ENCODE measurements around the gene TRIM54.
"Not testable (repeated sequence)": the region's sequence is repeated elsewhere in the genome, so short reads cannot be mapped to it uniquely, and the experiment has no call there.

The TRIM54 gene

DNA sequence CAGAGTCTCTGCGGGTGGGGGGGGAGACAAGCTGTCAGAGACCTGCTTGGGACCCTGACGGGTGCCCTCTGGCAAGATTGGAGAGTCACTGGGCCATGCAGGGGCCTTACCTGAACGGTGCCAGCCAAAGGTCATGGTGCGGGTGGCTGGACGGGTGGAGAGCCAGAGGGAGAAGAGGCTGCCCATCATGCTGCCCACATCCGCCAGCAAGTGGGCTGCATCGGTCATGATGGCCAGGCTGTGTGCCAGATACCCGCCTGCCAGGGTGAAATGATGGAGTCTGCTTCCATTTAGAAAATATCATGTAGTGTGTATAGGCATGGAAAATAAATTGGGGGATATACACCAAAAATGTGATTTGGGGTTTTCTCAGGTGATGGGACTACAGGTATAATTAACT lies 24.2 kb upstream of the TRIM54 start:
- DNase-seq, result no peak

DNA sequence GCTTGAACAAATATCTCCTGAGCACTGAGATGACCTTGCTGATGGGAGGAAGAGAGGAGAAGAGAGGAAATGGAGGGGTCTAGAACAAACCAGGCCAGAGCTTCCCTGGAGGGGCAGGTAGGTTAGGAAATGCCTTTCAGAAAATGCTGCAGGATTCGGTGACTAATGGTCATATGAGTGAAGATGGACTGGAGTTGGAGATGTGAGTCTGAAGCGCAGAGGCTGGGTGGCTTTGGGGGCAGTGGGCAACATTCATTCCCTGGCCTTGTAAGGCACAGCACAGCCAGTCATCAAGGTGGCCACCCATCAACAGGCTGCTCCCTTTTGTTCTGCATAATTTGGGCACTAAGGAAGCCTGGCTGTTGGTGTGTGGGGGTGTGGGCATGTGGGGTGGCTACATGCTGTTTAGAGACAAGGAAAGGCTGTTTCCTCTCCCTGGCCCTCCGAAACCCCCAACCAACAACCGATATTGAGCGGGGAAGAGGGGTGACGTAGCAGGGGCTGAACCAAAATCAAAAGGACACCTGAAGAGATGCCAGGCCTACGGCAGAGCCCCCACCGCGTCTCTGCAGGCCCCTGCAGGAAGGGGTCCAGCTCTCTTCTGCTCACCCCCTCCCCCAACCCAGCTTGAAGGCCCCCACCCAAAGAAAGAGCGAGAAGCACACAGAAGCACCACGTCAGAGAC lies 20.8 kb upstream of the TRIM54 start:
- DNase-seq, result no peak

DNA sequence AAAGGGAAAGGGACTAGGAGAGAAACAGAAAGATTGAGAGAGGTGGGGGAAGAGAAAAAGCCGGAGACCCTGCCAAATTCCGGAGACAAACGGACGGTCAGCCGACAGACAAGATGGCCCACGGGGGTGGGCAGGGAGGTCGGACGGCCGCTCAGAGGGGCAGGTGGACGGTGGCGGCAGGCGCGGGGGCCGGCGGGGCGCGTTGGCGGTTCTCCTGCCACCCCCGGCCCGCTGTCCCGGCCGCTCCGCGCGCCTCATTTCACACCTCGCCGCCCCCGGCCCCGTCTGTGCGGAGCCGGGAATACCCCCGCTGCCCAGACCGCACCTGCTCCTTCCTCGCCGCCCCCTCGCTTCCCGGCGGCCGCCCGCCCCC lies 20.3 kb upstream of the TRIM54 start:
- no peak for DNase-seq

DNA sequence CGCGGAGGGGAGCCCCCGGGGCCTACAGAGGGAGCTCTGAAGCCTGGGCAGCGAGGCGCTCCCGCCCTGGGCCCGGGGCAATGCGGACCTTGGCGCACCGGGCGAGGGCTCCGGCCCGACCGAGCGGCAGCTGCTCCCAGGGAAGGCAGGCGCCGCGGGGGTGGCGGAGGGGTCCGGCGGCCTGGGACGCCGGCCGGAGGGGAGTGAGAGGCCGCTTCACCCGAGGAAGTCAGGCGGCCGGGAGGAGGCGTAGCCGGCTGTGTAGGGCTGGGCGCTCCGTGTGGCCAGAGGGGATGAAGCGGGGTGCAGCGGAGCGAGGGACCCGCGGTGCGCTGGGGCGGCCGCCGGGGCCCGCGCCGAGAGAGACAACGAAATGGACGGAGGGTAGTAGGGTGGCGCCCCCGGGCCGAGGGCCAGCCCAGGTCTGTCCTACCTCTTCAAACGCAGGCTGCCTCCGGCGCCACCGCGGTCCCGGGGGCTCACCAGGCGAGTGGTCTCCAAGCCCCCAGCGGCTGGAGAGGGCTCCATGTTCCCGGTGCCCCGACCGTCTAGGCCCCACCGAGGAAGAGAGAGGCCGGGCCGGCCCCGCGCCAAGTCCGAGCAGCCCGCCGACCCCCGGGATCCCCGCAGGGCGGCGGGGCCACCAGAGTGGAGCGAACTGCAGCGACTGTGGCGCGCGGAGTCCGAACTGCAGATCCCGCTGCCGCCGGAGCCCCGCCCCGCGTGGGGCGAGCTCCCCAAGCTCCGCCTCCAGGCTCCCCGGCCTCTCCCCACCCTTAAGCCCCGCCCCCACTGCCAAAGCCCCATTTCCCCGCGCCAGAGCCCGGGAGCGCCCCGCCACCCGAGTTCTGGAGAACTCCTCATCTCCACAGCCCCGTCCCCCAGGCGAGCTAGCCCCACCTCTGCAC lies 19.6 kb upstream of the TRIM54 start, which contains the start of gene SLC30A3:
Gene SLC30A3 (minus strand): TSS at position 669 of the 908 bp plus-strand sequence. CDS start 141 bp downstream, at position 528.
- DNase-seq, result no peak

DNA sequence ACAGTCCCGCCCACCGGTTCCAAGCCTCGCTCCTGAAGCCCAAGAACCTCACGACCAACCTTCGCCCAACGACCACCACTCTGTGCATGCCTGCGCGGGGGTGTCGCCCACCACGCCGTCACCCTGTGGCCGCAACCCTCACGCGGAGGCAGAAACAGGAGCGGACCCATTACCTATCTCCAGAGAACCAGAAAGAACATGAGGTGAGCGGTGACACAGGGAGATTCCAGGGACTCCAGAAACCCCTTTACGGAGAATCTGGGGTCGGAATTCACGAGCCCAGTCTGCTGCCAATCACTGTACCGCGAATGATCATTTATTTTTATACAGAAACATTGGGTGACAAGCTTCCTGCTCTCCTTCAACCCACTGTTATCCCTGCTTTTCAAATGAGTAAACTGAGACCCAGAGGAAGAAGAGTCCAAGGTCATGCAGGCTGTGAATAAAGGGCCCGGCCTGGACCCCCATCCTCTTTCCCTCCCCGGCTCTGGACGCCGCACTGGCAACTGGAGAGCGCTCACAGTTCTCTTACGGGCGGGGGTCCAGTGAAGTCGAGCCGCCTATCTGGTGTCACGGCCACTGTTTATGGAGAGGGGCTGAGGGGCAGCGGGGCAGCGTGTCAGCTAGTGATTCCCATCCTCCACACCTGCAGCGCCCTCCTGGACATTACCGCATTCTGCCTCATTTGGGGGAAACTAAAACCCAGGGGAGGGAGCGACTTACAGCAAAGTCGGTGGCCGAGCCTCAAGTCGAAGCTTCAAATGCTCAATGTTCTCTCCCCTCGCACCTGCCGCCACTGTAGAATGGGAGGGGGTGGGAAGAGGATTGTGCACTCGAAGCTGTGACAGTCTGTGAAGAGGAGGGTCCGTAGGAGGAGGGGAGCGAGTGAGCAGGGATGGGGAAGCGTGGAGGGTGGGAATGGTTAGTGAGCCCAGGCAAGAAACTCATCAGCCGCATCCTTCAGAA lies 18.7 kb upstream of the TRIM54 start:
- DNase-seq, result no peak

DNA sequence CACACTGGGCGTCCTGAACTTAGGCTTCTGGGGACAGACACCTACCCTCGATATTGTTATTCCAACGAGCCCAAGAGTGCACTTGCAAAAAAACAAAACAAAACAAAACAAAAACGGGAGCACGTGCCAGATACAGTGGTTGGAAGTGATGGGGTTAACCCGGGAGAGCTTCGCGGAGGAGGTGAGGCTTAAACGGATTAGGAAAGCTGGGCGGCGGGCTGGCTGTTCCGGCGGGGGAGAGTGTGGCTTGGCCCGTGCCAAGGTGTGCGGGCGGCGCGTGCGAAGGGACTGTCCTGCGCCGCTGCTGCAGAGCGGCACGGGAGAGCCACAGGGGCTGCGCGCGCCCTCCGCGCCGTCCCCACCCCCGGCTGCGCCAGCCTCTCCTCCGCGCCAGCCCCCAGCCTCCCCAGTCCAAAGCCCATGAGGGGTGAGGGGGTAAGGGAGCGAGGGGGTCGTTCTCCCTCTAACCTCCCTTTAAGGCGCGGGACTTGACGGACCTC lies 17.9 kb upstream of the TRIM54 start:
- no peak for DNase-seq

DNA sequence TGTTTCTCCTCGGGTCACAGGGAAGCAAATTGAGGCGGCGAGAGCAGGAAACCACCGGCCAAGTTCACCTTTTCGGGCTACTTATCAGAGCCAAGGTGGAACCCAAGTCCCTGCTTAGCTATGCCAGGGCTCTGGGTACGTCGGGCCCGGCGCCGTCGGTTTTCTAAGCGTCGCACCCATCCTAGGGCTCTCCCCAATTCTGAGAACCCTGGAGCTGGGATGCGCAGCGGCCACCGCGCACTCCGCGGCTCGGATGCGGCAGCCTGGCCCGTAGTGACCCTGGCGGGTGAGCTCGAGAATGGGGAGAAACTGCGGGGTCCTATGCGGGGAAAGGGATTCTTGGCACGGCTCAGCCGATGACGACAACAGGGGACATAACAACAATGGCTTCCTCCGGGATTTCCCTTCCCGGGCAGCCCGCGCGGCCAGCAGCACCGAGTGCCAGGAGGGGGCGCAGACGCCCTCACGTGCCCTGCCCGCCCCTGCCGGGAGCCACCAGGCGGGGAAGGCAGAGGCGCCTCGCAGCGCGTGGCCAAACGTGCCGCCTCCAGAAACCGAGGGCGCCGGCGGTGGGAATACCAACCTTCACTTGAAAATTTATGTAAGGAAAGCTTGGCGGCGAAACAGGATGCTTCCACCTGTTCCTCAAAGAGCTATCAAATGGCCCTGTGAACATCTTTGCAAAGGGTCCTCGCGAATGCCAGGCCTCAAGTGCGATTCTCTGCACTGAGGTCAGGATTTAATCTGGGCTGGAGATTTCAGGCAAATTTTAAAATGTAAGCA lies 17.3 kb upstream of the TRIM54 start:
- DNase-seq, result no peak

DNA sequence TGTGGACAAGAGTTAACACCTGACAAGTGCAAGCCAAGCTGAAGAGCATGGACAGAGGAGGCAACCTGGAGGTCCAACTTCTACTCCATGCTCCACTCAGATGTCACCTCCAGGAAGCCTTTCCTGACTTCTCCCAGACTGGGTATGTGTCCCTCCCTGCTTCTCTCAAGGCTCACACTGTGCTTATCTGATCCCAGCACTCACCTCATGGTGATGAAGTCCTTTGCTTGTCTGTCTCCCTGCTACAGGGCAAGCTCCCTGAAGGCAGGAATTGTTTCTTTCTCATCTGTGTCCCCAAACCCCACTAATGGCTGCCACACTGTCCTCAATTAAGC lies 16.7 kb upstream of the TRIM54 start:
- no peak for DNase-seq

DNA sequence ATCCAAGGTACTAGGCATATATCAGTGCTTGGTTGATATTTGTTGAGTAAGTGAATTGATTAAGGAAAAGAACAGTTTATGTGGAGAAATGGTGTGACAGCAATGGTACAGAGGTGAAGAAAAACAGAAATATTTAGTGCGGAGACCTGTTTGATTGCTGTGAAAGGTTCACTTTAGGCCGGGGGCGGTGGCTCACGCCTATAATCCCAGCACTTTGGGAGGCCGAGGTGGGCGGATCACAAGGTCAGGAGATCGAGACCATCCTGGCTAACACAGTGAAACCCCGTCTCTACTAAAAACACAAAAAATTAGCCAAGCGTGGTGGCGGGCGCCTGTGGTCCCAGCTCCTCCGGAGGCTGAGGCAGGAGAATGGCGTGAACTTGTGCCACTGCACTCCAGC lies 13.9 kb upstream of the TRIM54 start:
- not testable (repeated sequence) for DNase-seq

DNA sequence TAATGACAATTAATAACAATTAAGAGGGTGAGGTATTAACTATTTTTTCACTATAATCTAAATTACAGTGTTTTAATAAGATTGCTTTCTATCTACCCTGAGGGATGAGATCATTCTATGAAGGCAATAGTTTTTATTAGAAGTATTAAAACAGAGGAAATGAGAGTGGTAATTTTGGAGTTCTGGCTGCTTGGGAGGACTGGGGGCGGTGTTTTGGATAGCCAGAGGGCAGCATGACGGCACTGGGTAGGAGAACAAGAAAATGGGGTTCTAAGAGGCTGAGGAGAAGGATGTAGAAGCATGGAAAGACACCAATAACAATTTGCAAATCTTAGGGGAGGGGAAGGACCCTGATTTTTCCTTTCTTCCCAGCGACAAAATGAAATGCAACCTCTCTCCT lies 12.1 kb upstream of the TRIM54 start:
- no peak for DNase-seq

DNA sequence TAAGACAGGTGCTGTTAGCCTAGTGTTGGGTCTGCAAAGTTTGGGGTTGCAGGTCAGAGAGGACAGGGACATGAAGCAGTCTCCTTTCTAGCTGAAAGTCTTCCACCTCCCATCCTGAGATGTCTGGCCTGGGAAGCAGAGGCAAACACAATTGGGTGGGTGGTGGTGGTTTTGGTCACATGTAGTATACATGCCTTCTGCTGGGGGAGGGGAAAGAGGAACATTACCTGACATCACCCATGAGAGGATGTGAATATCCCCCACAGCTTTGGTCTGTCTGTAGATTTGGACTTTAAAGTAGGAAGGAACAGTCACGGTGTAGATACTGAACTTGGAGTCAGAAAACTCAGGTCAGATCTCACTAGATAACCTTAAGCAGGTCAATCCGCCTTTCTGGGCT lies 11.6 kb upstream of the TRIM54 start:
- DNase-seq, result no peak

DNA sequence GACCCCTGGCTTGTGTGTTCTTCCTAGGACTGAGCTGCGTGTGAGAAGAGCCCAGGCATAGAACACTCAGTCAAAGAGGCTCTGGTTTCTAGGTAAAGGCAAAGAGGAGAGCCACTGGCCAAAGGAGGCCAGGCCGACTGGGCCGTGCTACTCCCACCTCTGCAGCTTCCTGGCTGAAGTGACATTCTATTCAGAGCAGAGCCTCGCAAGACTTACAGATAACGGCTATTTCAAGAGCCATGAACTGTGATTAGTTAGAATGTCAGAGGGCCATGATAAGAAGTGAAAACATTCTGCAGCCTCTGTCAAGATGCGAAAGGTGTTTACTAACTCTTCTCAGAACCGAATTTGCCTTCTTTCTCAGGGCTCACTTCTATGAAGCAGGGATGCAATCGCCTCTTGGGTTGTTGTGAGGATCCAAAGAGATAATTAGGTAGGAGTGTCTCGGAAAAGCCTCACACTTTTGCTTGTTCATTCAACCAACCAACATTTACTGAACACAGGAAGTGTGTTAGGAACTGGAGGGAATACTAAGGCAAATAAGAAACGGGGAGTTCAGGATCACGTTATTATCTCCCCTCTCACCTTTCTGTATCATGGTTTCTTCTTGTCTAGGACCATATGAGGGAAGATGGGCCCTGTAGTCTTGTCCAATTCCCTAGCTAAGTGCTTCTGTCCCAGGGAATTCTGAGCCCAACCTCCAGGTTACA lies 10.4 kb upstream of the TRIM54 start:
- no peak for DNase-seq

DNA sequence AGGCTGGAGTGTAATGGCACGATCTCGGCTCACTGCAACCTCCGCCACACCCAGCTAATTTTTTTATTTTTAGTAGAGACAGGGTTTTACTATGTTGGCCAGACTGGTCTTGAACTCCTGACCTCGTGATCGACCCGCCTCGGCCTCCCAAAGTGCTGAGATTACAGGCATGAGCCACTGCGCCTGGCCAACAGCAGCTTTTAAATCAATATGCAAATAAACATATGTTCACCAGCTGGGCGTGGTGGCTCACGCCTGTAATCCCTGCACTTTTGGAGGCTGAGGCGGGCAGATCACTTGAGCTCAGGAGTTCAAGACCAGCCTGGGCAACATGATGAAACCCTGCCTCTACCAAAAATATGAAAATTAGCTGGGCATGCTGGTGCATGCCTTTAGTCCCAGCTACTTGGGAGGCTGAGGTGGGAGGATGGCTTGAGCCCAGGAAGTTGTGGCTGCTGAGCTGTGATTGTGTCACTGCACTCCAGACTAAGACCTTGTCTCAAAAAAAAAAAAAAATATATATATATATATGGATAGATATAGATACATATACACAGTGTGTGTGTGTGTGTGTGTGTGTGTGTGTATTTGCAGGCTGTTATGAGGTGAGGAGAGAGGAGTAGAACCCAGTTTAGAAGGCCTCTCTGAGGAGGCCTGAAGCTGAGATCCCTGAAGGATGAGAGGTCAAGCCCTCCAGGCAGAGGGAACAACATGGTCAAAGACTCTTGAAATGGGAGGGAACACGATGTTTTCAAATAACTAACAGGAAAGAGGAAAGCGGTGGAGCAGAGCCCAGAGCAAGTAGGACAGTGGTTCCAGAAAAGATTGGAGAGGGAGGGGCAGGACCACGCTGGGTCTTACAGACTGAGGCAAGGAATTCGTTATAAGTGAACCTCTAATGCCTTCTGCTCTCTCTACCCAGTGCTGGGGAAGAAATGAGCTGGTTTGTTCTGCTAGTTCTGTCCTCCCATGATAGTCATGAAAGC lies 9.4 kb upstream of the TRIM54 start:
- not testable (repeated sequence) for DNase-seq

DNA sequence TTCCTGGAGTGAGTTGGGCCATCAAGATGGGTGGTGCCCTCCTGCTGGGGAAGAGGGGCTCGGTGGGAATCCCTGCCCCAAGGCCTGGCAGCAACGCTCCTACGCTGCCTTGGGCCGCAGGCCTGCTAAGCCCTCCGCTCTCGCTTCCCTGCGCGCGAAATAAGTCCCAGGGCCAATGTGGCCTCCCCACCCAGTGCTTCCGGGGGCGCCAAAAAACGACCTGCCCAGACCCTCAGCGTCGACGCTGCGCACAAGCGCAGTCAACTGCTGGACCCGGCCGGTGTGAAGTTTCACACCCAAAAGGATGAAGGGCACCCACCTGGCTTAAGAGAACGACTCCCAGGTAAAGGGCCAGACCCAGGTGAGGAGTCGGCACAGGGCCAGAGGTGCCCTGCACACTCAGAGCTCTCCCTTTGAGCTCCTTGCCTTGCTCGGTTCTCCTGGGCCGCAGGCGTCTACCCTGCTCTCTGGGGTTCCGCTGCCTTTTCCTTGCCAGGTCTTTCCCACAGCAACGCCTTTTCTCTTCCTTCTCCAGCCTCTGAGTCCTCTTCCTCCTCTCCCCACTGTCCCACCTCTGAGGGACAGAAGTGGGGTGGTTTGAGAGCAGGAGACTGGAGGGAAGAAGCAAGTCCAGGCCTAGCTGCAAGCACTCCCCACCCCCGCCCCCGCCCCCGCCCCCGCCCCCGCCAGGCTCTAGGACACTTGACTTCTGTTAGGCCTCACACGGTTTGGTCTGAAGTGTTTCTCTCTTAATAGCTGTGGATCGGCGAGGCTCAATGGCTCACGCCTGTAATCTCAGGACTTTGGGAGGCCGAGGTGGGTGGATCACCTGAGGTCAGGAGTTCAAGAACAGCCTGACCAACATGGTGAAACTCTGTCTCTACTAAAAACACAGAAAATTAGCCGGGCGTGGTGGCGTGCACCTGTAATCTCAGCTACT lies 6.7 kb upstream of the TRIM54 start, which contains the start of gene DNAJC5G:
Gene DNAJC5G (plus strand): TSS at position 223 of the 940 bp plus-strand sequence. CDS start 1,296 bp downstream, outside the sequence.
- no peak for DNase-seq

DNA sequence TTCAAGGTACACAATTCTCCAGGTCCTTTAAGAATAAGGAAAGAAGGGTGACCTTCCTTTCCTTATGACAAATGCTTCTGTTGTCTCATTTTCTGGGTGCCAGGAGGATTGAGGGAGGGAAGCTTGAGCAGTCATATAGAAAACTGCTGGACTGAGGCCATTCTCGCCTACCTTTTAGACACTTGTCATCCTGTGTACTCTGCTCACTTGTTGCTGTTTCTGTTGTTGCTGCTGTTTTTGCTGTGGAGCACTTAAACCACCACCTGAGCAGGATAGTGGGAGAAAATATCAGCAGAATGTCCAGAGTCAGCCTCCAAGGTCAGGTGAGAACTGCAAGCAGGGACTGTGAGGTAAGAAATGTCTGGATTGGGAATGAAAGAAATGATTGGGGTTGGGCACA lies 4.2 kb upstream of the TRIM54 start:
- no peak for DNase-seq

DNA sequence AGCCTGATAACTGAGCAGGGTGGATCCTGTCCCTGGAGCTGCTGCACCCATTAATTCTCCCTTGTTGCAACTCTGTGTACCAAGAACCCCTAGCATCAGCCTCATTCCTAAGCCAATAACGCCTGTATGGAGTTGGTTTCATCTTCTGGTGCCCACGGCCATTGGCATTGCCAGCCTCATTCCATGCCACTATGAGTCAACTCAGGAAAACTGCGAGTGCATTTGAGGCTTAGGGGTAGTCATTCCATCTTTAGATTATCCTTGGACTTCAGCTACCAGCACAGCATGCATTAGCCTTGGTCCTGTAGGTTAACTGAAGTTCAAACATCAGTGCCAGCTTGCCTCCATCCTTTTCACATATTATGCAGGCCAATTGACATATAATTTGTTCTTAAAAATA lies 1.4 kb upstream of the TRIM54 start:
- no peak for DNase-seq

DNA sequence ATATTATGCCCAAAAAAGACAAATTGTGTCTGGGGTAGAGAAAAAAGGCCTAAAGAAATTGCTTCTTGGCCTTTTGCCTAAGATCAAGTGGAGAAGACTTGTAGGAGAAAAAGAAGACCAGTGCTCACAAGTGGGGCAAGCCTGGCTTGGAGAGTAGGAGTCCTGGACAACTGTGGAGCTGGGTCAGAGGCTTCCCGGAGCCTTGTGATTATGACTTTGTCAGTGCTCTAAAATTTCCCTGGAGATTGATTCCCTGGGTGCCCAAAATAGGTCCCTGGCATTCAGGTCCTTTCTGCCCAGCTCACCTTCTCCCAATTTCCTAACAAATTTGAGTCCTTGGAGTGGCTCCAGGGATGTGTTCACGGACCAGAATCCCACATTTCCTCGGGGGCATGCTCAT lies 787 bp upstream of the TRIM54 start:
- no peak for DNase-seq

DNA sequence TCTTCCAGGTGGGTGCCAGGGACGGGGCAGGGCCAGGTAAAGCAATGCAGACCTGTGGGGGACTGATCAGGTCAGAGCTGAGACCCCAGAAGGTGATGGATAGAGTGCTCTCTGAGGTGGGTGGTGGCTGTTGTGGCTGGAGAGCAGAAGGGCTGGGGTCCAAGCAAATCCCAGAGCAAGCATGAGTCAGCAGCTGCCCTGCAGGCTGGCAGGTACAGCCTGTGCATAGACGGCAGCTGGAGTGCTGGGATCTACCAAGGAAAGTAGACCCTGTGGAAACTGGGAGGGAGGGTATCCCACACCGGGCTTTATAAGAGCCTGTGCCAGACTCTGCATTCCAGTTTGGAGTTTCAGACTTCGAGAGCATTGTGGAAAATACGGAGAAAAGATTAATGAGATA lies 663 bp downstream of the TRIM54 start:
- DNase-seq, result no peak

DNA sequence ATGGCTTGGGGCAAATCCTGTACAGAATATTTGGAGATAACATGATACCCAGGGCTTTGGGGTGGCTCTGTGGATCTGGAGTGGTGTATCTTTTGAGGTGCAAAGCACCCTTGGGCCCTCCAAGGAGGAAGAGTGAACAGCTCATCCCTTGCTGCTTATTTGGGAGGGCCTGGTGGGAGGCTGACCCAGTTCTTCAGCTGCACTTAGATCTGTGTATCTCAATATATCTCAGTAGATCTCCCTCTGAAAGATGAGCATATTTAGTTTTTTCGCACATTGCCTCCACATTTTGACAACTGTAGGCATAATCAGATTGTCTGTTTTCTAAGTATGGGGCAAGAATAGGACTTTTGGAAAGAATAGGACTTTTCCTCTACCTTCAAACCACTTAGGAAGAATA lies 2.8 kb downstream of the TRIM54 start:
- no peak for DNase-seq
